Liver (tissue), 9 donors: Measurements from ENCODE around the gene RINT1. TPM values are rescaled to one million over a fixed set of nuclear protein-coding genes. Genes with fewer than 3 reads are reported as not detected.

ENCODE experiments used
- DNase-seq: peaks from one replicate; pipeline ENCODE4 v3.0.0-alpha.2; 2017; ENCODE audit warnings: low spot score
- H3K27ac ChIP-seq, 2 donors: one replicate each; pipeline ENCODE4 v1.7.0; 2013; ENCODE audit warnings: inconsistent platforms in 2 of 2, low read length in 2 of 2, control low read depth in 1 of 2, low read depth in 1 of 2, mild to moderate bottlenecking in 1 of 2
- H3K27me3 ChIP-seq, 4 donors: one replicate each; pipeline versions ENCODE4 v1.6.1 to v1.7.0; 2013; ENCODE audit warnings: low read length in 3 of 4, inconsistent platforms in 1 of 4, mild to moderate bottlenecking in 1 of 4, moderate library complexity in 1 of 4; ENCODE audit not compliant: control insufficient read depth in 4 of 4, insufficient read depth in 4 of 4
- H3K36me3 ChIP-seq, 4 donors: one replicate each; pipeline versions ENCODE4 v1.6.1 to v1.7.0; 2013; ENCODE audit warnings: low read length in 3 of 4, mild to moderate bottlenecking in 3 of 4, low read depth in 1 of 4, moderate library complexity in 1 of 4; ENCODE audit not compliant: control insufficient read depth in 4 of 4, insufficient read depth in 3 of 4
- H3K4me1 ChIP-seq, 4 donors: one replicate each; pipeline versions ENCODE4 v1.6.1 to v1.7.0; 2013; ENCODE audit warnings: low read length in 3 of 4, mild to moderate bottlenecking in 3 of 4, moderate library complexity in 1 of 4; ENCODE audit not compliant: control insufficient read depth in 4 of 4, insufficient read depth in 4 of 4
- H3K4me3 ChIP-seq, 3 donors: one replicate each; pipeline versions ENCODE4 v1.6.1 to v1.7.0; 2013; ENCODE audit warnings: low read length in 3 of 3, control low read depth in 1 of 3, low read depth in 1 of 3, mild to moderate bottlenecking in 1 of 3
- H3K9ac ChIP-seq, 2 donors: one replicate each; pipeline ENCODE4 v1.7.0; 2013; ENCODE audit warnings: low read length in 2 of 2, mild to moderate bottlenecking in 2 of 2, moderate library complexity in 2 of 2, control low read depth in 1 of 2, low read depth in 1 of 2
- H3K9me3 ChIP-seq, 4 donors: one replicate each; pipeline versions ENCODE4 v1.6.1 to v1.7.0; 2013; ENCODE audit warnings: low read length in 3 of 4; ENCODE audit not compliant: control insufficient read depth in 4 of 4
- CTCF ChIP-seq: fragments of 150-350 bp; IDR thresholded peaks from 2 replicates; pipeline ENCODE4 v1.5.1; 2017; ENCODE audit warnings: improper control_type of control experiment, low read depth, low read length; ENCODE audit not compliant: missing input control
- EGR1 ChIP-seq, 2 donors: IDR thresholded peaks; 2 replicates each; pipeline ENCODE4 v1.6.1; 2016 to 2018; ENCODE audit warnings: antibody characterized with exemption in 2 of 2, low read depth in 2 of 2
- FOXA2 ChIP-seq: IDR thresholded peaks from 2 replicates; pipeline ENCODE4 v1.6.1; 2016; ENCODE audit warnings: antibody characterized with exemption
- GABPA ChIP-seq, 2 donors: IDR thresholded peaks in 1 of 2; conservative IDR thresholded peaks in 1 of 2; 2 replicates each; pipeline ENCODE4 v1.6.1; 2016; ENCODE audit warnings: antibody characterized with exemption in 2 of 2, mild to moderate bottlenecking in 1 of 2, moderate library complexity in 1 of 2
- HNF4A ChIP-seq, 2 donors: conservative IDR thresholded peaks; 2 replicates each; pipeline ENCODE4 v1.6.1; 2016; ENCODE audit warnings: antibody characterized with exemption in 2 of 2, mild to moderate bottlenecking in 2 of 2
- MAX ChIP-seq: IDR thresholded peaks from 2 replicates; pipeline ENCODE4 v1.6.1; 2016; ENCODE audit warnings: antibody characterized with exemption
- SP1 ChIP-seq: IDR thresholded peaks from 2 replicates; pipeline ENCODE4 v1.6.1; 2018; ENCODE audit warnings: antibody characterized with exemption, mild to moderate bottlenecking
- YY1 ChIP-seq: IDR thresholded peaks from 2 replicates; pipeline ENCODE4 v1.6.1; 2016; ENCODE audit warnings: antibody characterized with exemption, mild to moderate bottlenecking
- WGBS: extraction: QIAGEN DNeasy Blood & Tissue Kit; methylation state at CpG from one replicate; pipeline ENCODE4 v1.1.7; 2013; 5-methylcytosine and 5-hydroxymethylcytosine counted together
- polyA plus RNA-seq, 2 donors: library from polyadenylated mRNA; stranded (reverse) in 1 of 2; unstranded in 1 of 2; fragments of 200-250 nt in 1 of 2; fragments of >200 nt in 1 of 2; fragmentation: Nextera tagmentation in 1 of 2; extraction: Ambion mirVana in 1 of 2; gene quantifications; one replicate each; pipeline versions ENCODE4 v1.2.1 to v1.2.3, GENCODE V29; 2013 to 2015
- total RNA-seq, 2 donors: library from RNA; depleted of rRNA; stranded (reverse); fragments of >200 nt; gene quantifications; one replicate each; pipeline ENCODE4 v1.2.3, GENCODE V29; 2014
- TF ChIP-seq, protein P1 (sequence below): IDR thresholded peaks from 2 replicates; pipeline ENCODE4 v1.6.1; 2016; ENCODE audit warnings: antibody characterized with exemption, mild to moderate bottlenecking
- donor health status: healthy.
- donor health status: healthy.
- donor health status: healthy.
- donor health status: healthy.
- donor health status: healthy.

The RINT1 gene
- total and polyA plus RNA-seq, 4 donors: 4.5 to 10.9 (median 7.2) TPM

DNA sequence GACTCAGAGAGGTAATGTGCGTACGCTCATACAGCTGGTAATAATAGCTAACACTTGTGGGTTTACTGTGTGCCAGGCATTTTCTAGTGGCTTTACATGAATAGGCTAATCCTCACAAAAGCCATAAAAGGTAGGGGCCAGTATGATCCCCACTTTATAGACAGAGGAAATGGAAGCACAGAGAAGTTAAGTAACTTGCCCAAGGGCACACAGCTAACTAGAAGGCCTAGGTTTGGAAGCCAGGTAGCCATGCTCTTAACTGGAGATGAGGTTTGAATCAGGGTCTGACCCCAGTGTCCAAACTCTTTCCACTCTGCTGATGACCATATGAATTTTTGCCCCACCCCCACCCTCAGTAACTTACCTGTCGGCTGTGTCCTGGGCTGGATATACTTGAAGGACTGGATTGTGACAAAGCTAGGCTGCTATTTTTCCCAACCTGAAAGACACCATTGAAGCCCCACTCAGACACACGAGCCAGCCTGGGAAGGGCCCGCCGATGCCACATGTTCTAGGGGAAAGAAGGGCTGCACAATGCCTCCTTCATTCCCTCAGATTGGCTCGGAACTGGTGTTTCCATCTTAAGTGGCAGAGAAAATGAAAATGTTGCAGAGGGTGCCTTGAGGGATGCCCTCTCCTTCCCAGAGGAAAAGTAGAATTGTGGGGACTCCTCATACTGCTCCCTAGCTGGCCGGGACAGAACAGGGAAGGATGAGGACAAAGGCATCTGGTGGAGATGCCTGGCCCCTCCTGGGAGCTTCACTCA lies 78.3 kb downstream of the RINT1 start:
- DNase-seq: no peak
- no peak overlapping the region for H3K9ac ChIP-seq
- no peaks in the 10 kb centered on the region for H3K27me3 ChIP-seq
- no peak for TF ChIP-seq MAX
- TF ChIP-seq CTCF: no peak
- WGBS: 98% methylated on average over 8 of the region's 8 CpGs
- no peaks in the 10 kb centered on the region for H3K4me1 ChIP-seq
- H3K9me3 ChIP-seq: no peaks in the 10 kb centered on the region
- H3K36me3 ChIP-seq: peaks cover 3 to 21% (median 9%) of the 10 kb centered on the region in 4 donors
- H3K4me3 ChIP-seq: no peak overlapping the region
- H3K27ac ChIP-seq: no peak overlapping the region

GRCh38 chr7:105611856-105612775 lies 80.1 kb downstream of the RINT1 start:
- Histone ChIP-seq H3K9ac (no peak overlapping the region), H3K4me1 (no peaks in the 10 kb centered on the region), H3K27ac (no peak overlapping the region), H3K27me3 (no peaks in the 10 kb centered on the region), H3K36me3 (peaks cover 3 to 35% (median 17%) of the 10 kb centered on the region in 4 donors), H3K4me3 (no peak overlapping the region), H3K9me3 (no peaks in the 10 kb centered on the region)
- TF ChIP-seq MAX (no peak), GABPA (IDR thresholded peaks at IDR 0.05 in 1 of 2, conservative IDR thresholded peaks at IDR 0.05 in 1 of 2) (no peak), EGR1 (IDR thresholded peaks at IDR 0.05; ENCODE audit: low read depth in 2 of 2) (no peak), FOXA2 (no peak), HNF4A (conservative IDR thresholded peaks at IDR 0.05) (no peak), SP1 (no peak)
- 94% methylated on average over 16 of the region's 16 CpGs for WGBS
- DNase-seq: no peak

GRCh38 chr7:105612806-105613205 lies 80.8 kb downstream of the RINT1 start:
- H3K36me3 ChIP-seq: peaks cover 3 to 41% (median 18%) of the 10 kb centered on the region in 4 donors
- no peaks in the 10 kb centered on the region for H3K4me1 ChIP-seq
- WGBS: 98% methylated on average over 9 of the region's 9 CpGs
- no peak overlapping the region for H3K9ac ChIP-seq
- no peak overlapping the region for H3K4me3 ChIP-seq
- H3K27ac ChIP-seq: no peak overlapping the region
- no peak for DNase-seq
- H3K27me3 ChIP-seq: no peaks in the 10 kb centered on the region
- TF ChIP-seq YY1: no peak
- no peak for TF ChIP-seq MAX
- TF ChIP-seq CTCF: no peak
- TF ChIP-seq, protein P1, sequence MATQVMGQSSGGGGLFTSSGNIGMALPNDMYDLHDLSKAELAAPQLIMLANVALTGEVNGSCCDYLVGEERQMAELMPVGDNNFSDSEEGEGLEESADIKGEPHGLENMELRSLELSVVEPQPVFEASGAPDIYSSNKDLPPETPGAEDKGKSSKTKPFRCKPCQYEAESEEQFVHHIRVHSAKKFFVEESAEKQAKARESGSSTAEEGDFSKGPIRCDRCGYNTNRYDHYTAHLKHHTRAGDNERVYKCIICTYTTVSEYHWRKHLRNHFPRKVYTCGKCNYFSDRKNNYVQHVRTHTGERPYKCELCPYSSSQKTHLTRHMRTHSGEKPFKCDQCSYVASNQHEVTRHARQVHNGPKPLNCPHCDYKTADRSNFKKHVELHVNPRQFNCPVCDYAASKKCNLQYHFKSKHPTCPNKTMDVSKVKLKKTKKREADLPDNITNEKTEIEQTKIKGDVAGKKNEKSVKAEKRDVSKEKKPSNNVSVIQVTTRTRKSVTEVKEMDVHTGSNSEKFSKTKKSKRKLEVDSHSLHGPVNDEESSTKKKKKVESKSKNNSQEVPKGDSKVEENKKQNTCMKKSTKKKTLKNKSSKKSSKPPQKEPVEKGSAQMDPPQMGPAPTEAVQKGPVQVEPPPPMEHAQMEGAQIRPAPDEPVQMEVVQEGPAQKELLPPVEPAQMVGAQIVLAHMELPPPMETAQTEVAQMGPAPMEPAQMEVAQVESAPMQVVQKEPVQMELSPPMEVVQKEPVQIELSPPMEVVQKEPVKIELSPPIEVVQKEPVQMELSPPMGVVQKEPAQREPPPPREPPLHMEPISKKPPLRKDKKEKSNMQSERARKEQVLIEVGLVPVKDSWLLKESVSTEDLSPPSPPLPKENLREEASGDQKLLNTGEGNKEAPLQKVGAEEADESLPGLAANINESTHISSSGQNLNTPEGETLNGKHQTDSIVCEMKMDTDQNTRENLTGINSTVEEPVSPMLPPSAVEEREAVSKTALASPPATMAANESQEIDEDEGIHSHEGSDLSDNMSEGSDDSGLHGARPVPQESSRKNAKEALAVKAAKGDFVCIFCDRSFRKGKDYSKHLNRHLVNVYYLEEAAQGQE: no peak
- no peaks in the 10 kb centered on the region for H3K9me3 ChIP-seq
